Keratinocyte (primary cell): ENCODE data around the gene CHD9.

Source experiments
- CTCF ChIP-seq, 3 experiments: IDR thresholded peaks in 1 of 3; conservative IDR thresholded peaks in 1 of 3; optimal IDR thresholded peaks in 1 of 3; 2 replicates in 2 of 3; 3 replicates in 1 of 3; pipeline versions ENCODE3 to v1.5.1; 2011; ENCODE audit warnings: low read length in 3 of 3, mild to moderate bottlenecking in 3 of 3, moderate library complexity in 2 of 3, control low read depth in 1 of 3, inconsistent platforms in 1 of 3; ENCODE audit not compliant: insufficient read depth in 2 of 3; ENCODE audit errors: extremely low read depth in 1 of 3
- EZH2 ChIP-seq: IDR thresholded peaks from one replicate; pipeline ENCODE4 v1.6.1; 2012; ENCODE audit warnings: inconsistent platforms, mild to moderate bottlenecking, low read length, moderate library complexity

GRCh38 chr16:53213542-53213941 is 158.8 kb downstream of the CHD9 start:
- TF ChIP-seq CTCF (optimal IDR thresholded peaks at IDR 0.05 in 1 of 3, IDR thresholded peaks at IDR 0.05 in 1 of 3, conservative IDR thresholded peaks at IDR 0.05 in 1 of 3; ENCODE audit: extremely low read depth in 1 of 3, insufficient read depth in 2 of 3, low read length in 3 of 3) (no peak), EZH2 (no peak)
